GM12878 (cell line): ENCODE data around the gene NGDN.

Experiments
- BCL3 ChIP-seq: IDR thresholded peaks from 2 replicates; pipeline ENCODE4 v1.6.1; 2011; ENCODE audit warnings: borderline replicate concordance, low read depth, mild to moderate bottlenecking, moderate library complexity, low read length; ENCODE audit not compliant: insufficient read depth, poor library complexity, severe bottlenecking
- EZH2 ChIP-seq: IDR thresholded peaks from 2 replicates; pipeline ENCODE4 v1.6.1; 2012; ENCODE audit warnings: low read depth, mild to moderate bottlenecking, control low read depth, inconsistent platforms, low read length, borderline replicate concordance; ENCODE audit not compliant: control insufficient read depth

- TF ChIP-seq EZH2 (no peak), BCL3 (no peak)
Observed at GRCh38 chr14:23523229-23524016, 53.9 kb downstream of the NGDN start.
